Measurements from ENCODE around the gene SELPLG. TPM values are rescaled to one million over a fixed set of nuclear protein-coding genes. Genes with fewer than 3 reads are reported as not detected.

SELPLG gene
- total RNA-seq, 2 experiments from 2014 or later: 22.1 to 23.8 TPM

- ChIA-PET POLR2A (interaction anchor here (0.6 to 0.8 kb wide), 2 partner anchors 62 to 490 kb away, joined by 3 to 4 read pairs; no protein-coding TSS in a partner anchor), CTCF (interaction anchor here (0.8 to 15.6 kb wide), 3 partner anchors 10 to 42 kb away, joined by 3 to 645 read pairs (median 13); partner anchors contain the start of genes ISCU and SART3)
- DNase-seq (no peak), ATAC-seq (no peak)
- Mint-ChIP-seq H3K4me1 (ENCODE audit: low read depth) (peaks cover 10% of the 10 kb centered on the region), H3K9me3 (no peaks in the 10 kb centered on the region), H3K27me3 (peaks cover 1% of the 10 kb centered on the region), H3K27ac (no peak overlapping the region), H3K36me3 (ENCODE audit: low read depth) (peaks cover 2% of the 10 kb centered on the region), H3K4me3 (no peak overlapping the region)
- intact Hi-C loops (cut with micrococcal nuclease): no loop called here
- TF ChIP-seq CTCF (IDR thresholded peaks at IDR 0.05): no peak
Measured at GRCh38 chr12:108607981-108608600, 25.6 kb downstream of the SELPLG start.

GRCh38 chr12:108606492-108606891, 27.2 kb downstream of the SELPLG start:
- Mint-ChIP-seq H3K27me3 (peaks cover 1% of the 10 kb centered on the region), H3K4me3 (no peak overlapping the region), H3K4me1 (ENCODE audit: low read depth) (peaks cover 1% of the 10 kb centered on the region), H3K27ac (no peak overlapping the region), H3K9me3 (no peaks in the 10 kb centered on the region), H3K36me3 (ENCODE audit: low read depth) (peaks cover 2% of the 10 kb centered on the region)
- ChIA-PET CTCF (interaction anchor here (4.0 kb wide), 1 partner anchor 12 kb away, joined by 13 read pairs; no protein-coding TSS in a partner anchor), POLR2A (interaction anchor here (0.6 kb wide), 1 partner anchor 79 kb away, joined by 3 read pairs; no protein-coding TSS in a partner anchor)
- ATAC-seq (no peak), DNase-seq (no peak)
- TF ChIP-seq CTCF (IDR thresholded peaks at IDR 0.05): no peak
- intact Hi-C loops (cut with micrococcal nuclease): no loop called here

GRCh38 chr12:108605690-108606406, 27.8 kb downstream of the SELPLG start:
- POLR2A ChIA-PET: interaction anchor here (0.6 kb wide), 1 partner anchor 78 kb away, joined by 3 read pairs; no protein-coding TSS in a partner anchor
- peak overlapping the region; percentile 45 for H3K4me3 Mint-ChIP-seq
- H3K9me3 Mint-ChIP-seq: no peaks in the 10 kb centered on the region
- peaks cover 1% of the 10 kb centered on the region for H3K27me3 Mint-ChIP-seq
- CTCF ChIA-PET: interaction anchor here (4.0 kb wide), 1 partner anchor 12 kb away, joined by 13 read pairs; no protein-coding TSS in a partner anchor
- ATAC-seq: peak; percentile 20
- peak overlapping the region; percentile 52 for H3K27ac Mint-ChIP-seq
- TF ChIP-seq CTCF (IDR thresholded peaks at IDR 0.05): no peak
- no peak for DNase-seq
- no peaks in the 10 kb centered on the region for H3K4me1 Mint-ChIP-seq (ENCODE audit: low read depth)
- H3K36me3 Mint-ChIP-seq (ENCODE audit: low read depth): peaks cover 2% of the 10 kb centered on the region
- intact Hi-C loops (cut with micrococcal nuclease): no loop called here

- Mint-ChIP-seq H3K36me3 (ENCODE audit: low read depth) (peaks cover 2% of the 10 kb centered on the region), H3K4me3 (peak overlapping the region; percentile 45), H3K27me3 (peaks cover 1% of the 10 kb centered on the region), H3K4me1 (ENCODE audit: low read depth) (no peaks in the 10 kb centered on the region), H3K9me3 (no peaks in the 10 kb centered on the region), H3K27ac (peak overlapping the region; percentile 52)
- TF ChIP-seq CTCF (IDR thresholded peaks at IDR 0.05): no peak
- intact Hi-C loops (cut with micrococcal nuclease): no loop called here
- CTCF ChIA-PET: interaction anchor here (1.6 to 4.0 kb wide), 3 partner anchors 13 to 59 kb away, joined by 4 to 13 read pairs (median 13); no protein-coding TSS in a partner anchor
- POLR2A ChIA-PET: interaction anchor here (0.9 kb wide), 1 partner anchor 13 kb away, joined by 4 read pairs; no protein-coding TSS in a partner anchor
- no peak for DNase-seq
- ATAC-seq: peak; percentile 30
Measured at GRCh38 chr12:108605000-108605689, 28.5 kb downstream of the SELPLG start.

Measured in activated CD8-positive, alpha-beta T cell treated with anti-CD3 and anti-CD28 coated beads for 36 hours (primary cell).